ENCODE data around the gene EEF1AKMT3. TPM values are rescaled to one million over a fixed set of nuclear protein-coding genes. Genes with fewer than 3 reads are reported as not detected.
A peak's percentile ranks its signal among the peaks of the same experiment; 100 is the strongest.

Gene EEF1AKMT3
- total RNA-seq, 1 donor from 2014 or later: 5.6 TPM

GRCh38 chr12:57724936-57725740 lies 47.3 kb upstream of the EEF1AKMT3 start:
- peak overlapping the region; percentile 62 for H3K27ac Mint-ChIP-seq
- peaks cover 5% of the 10 kb centered on the region for H3K4me1 Mint-ChIP-seq (ENCODE audit: low read depth)
- peaks cover 70% of the 10 kb centered on the region for H3K27me3 Mint-ChIP-seq
- no peaks in the 10 kb centered on the region for H3K9me3 Mint-ChIP-seq (ENCODE audit: low read depth)
- no peak for DNase-seq (ENCODE audit: low spot score, unreplicated experiment)
- no peak overlapping the region for H3K4me3 Mint-ChIP-seq (ENCODE audit: low read depth)
- H3K36me3 Mint-ChIP-seq (ENCODE audit: insufficient read depth): peaks cover 4% of the 10 kb centered on the region
- no peak for TF ChIP-seq CTCF (IDR thresholded peaks at IDR 0.05; ENCODE audit: unreplicated experiment)

GRCh38 chr12:57725851-57726150 lies 46.6 kb upstream of the EEF1AKMT3 start:
- no peak overlapping the region for H3K27ac Mint-ChIP-seq
- peaks cover 5% of the 10 kb centered on the region for H3K4me1 Mint-ChIP-seq (ENCODE audit: low read depth)
- no peak for DNase-seq (ENCODE audit: low spot score, unreplicated experiment)
- peak overlapping the region; percentile 73 for H3K4me3 Mint-ChIP-seq (ENCODE audit: low read depth)
- H3K9me3 Mint-ChIP-seq (ENCODE audit: low read depth): no peaks in the 10 kb centered on the region
- H3K36me3 Mint-ChIP-seq (ENCODE audit: insufficient read depth): peaks cover 4% of the 10 kb centered on the region
- no peak for TF ChIP-seq CTCF (IDR thresholded peaks at IDR 0.05; ENCODE audit: unreplicated experiment)
- H3K27me3 Mint-ChIP-seq: peaks cover 77% of the 10 kb centered on the region

GRCh38 chr12:57726151-57726883 lies 46.1 kb upstream of the EEF1AKMT3 start:
- H3K27me3 Mint-ChIP-seq: peaks cover 82% of the 10 kb centered on the region
- no peaks in the 10 kb centered on the region for H3K9me3 Mint-ChIP-seq (ENCODE audit: low read depth)
- H3K27ac Mint-ChIP-seq: peak overlapping the region; percentile 68
- H3K36me3 Mint-ChIP-seq (ENCODE audit: insufficient read depth): peaks cover 4% of the 10 kb centered on the region
- peaks cover 5% of the 10 kb centered on the region for H3K4me1 Mint-ChIP-seq (ENCODE audit: low read depth)
- TF ChIP-seq CTCF (IDR thresholded peaks at IDR 0.05; ENCODE audit: unreplicated experiment): peak; percentile 64
- DNase-seq (ENCODE audit: low spot score, unreplicated experiment): peak; percentile 43
- peak overlapping the region; percentile 73 for H3K4me3 Mint-ChIP-seq (ENCODE audit: low read depth)

GRCh38 chr12:57726884-57727757 lies 45.3 kb upstream of the EEF1AKMT3 start:
- H3K27me3 Mint-ChIP-seq: peaks cover 90% of the 10 kb centered on the region
- H3K4me1 Mint-ChIP-seq (ENCODE audit: low read depth): peaks cover 5% of the 10 kb centered on the region
- no peak overlapping the region for H3K4me3 Mint-ChIP-seq (ENCODE audit: low read depth)

More at GRCh38 chr12:57726884-57727757, 45.3 kb upstream of the EEF1AKMT3 start:
- DNase-seq (ENCODE audit: low spot score, unreplicated experiment): peak; percentile 57
- Mint-ChIP-seq H3K36me3 (ENCODE audit: insufficient read depth) (no peaks in the 10 kb centered on the region), H3K9me3 (ENCODE audit: low read depth) (no peaks in the 10 kb centered on the region), H3K27ac (no peak overlapping the region)
- TF ChIP-seq CTCF (IDR thresholded peaks at IDR 0.05; ENCODE audit: unreplicated experiment): no peak

Data from progenitor cell of endocrine pancreas (in vitro differentiated cells).